Left kidney (tissue), 2 donors: ENCODE results near the gene RASSF1. TPM values are rescaled to one million over a fixed set of nuclear protein-coding genes. Genes with fewer than 3 reads are reported as not detected.

Source experiments
- DNase-seq: peaks from one replicate; pipeline ENCODE4 v3.0.0-alpha.2; 2013
- polyA plus RNA-seq: library from polyadenylated mRNA; unstranded; fragments of 120-200 nt; gene quantifications from one replicate; pipeline ENCODE4 v1.2.1, GENCODE V29; 2013; ENCODE audit not compliant: insufficient read length

Gene RASSF1
- polyA plus RNA-seq, 1 donor: 19.6 TPM

DNA sequence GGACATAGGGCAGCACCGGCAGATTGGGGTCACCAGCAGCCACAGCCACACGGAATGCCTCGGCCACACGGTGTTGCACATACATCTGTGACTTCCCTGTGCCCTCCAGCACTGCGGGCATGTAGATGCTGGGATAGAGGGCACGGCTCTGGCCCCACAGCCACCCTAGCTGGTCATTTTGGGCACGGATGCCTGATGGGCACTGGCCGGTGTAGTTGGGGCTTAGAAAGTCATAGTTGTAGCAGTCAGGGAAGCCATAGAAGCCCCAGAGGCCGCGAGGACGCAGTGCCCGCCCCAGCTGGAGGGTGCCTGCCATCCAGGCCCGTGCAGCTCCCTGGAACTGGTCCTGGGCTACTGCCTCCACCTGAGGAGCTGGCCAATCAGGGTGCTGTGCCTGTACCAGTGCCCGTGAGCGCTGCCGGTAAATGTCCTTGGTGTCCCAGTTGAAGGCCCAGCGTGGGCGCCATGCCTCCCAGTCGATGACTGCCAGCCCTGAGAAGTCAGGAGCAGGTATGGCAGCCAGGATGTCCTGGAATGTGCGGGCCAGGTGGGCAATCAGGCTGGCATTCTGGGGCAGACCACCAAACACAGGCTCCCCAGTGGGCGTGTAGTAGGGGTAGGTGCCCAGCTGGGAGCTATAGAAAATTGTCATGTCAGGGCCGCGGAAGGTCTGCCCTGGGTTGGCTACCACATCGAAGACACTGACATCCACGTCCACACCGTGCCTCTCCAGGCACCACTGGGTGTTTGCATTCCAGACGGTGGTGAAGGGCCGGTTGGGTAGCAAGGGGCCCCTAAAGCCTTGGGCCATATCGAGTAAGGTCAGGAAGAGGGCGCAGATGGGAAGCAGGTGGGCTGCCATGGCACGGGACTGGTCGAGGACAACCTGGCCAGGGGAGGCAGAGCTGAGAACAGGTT is 38.3 kb downstream of the RASSF1 start:
- no peak for DNase-seq

DNA sequence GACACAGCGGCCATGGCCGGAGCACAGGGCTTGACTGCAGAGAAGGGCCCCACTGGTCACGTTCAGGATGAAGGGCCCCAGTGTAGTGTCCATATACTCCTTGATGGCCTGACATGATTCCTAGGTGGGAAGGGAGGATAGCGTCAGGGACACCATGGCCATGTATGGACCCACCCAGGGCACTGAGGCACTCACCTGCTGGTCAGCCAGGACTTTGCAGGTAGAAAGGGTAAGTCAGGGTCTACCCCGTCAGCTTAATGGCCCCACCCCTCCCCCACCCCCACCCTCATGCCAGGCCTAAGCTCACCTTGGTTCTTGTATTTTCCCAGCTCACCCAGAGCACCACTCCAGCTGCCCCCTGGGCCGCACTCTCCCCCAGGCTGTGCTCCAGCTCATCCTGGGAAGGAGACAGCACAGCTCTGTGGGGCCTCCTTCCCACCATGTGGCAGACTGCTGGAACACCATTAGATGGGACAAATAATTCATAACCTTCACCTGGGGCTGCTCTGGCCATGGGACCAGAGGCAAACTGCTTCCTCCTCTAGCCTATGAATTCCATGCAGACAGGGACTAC is 39.9 kb downstream of the RASSF1 start:
- DNase-seq: no peak

DNA sequence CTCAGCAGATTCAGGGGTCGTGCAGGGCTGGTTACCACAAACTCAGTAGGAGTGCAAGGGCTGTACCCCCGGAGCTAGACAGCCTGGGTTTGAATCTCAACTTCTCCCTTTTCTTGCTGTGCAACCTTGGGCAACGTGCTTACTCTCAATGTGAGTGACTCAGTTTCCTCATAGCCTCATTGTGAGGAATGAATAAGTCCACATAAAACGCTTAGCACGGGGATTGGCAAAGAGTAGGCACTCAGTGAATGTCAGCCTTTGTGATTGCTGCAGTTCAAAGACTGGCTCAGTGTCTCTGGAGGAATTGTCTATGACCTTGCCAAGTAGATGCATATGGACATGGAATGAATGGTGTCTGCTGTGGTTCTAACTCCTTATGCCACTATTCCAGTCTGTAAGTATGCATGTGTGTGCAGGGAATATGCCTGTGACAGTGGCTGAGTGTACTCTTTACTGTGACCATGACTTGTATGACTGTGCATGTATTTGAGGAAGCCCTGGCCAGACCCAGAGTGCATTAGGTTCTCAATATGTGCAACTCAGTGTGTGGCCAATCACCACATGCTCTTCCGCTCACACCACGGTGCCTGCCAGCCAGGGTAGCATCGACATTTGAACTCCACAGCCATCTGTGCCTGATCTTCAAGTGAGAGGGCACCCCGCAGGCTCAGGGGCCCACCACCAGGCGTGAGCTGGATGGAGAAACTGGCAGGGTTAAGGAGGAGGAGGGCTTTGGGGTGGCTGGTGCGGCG is 40.5 kb downstream of the RASSF1 start:
- DNase-seq: no peak

DNA sequence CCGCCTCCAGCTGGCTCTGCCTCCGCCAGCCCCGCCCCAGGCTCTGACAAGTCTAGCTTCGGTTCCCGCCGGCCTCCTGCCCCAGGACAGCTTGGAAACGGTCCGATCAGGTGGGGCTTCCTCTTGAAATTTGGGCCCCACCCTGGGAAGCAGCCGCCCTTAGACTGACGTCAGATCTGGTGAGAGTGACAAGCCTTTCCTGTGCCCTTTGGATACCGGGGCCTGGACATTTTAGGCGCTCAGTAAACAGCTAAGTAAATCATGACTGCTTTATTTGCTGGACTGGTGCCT is 41.1 kb downstream of the RASSF1 start:
- no peak for DNase-seq

DNA sequence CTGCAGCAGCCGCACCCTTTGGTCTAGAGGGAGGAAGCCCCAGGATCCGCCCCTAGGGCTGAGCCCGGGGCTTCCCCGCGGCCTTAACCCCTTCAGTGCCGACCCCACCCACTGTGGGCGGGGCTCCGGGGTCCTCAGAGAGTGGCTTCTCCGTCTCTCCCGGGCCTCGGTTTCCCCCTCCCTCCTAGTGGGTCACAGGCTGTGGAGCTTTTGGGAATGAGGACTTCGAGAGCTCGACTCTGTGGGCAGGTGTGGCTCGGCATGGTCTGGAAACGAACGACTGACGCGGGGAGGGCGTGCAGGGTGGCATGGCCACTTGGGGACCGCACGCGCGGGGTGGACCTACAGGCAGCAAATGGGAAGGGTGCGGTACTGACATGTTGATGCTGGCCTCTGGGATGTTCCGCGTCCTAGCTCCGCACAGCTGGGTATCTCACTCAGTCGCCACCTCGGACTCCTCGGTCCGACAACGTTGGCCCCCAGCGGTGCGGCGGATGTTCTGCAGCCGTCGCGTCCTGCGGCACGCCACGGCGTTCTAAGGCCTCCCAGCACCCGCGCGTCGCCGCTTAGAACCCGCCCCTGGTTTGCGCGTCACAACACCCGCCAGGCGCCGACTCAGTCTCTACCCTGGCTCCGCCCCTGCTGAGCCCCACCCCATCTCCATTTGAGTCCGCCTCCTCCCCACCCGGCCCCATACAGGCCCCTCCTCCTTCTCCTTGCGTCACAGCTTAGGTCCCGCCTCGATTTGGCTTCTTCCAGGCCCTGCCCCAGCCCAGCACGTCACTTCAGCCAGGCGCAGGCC is 41.6 kb downstream of the RASSF1 start, which contains the start of the genes HYAL3 and NAA80:
HYAL3 (minus strand) TSS at position 570 of the 802 bp plus-strand sequence. CDS start 3,803 bp downstream, outside the sequence.
NAA80 (minus strand) TSS at position 570 of the 802 bp plus-strand sequence. CDS start 1,942 bp downstream, outside the sequence.
- DNase-seq: peak; percentile 99

DNA sequence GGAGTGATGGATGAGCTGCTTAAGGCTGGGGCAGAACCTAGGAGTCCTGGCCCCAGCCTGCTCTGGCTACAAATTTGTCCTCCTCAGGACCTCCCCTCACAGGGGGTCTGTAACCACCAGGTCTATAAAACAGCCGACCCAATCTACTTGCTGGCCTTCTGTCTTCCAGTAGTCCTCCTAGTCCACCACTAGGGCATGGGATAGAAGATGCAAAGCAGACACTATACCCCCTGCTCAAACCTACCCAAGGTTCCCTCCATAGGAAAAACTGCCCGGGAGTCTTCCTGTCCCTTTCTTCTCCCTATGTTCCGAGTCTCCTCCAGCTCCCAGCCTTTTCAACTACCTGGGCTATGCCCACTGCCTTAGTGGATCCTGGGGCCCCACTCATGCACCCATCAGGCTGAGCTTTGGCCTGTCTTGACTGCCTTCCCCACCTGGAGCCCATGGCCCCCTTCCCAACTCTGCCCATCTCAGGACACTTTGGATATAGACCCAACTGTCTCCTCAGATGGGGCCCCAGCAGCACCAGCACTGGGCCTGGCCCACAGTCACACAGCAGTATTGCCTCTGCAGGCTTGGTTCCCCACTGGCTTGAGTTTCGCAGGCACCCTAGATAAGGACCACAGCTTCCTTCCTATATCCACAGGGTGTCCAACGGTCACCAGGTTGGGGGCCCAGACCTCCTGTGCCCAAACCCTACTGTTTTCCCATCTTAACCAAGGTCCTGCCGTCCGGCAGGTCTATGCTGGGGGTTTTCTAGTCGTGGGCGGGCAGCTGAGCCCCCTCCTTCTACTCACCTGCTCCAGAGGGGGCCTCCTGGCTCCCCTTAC is 42.5 kb downstream of the RASSF1 start:
- no peak for DNase-seq

DNA sequence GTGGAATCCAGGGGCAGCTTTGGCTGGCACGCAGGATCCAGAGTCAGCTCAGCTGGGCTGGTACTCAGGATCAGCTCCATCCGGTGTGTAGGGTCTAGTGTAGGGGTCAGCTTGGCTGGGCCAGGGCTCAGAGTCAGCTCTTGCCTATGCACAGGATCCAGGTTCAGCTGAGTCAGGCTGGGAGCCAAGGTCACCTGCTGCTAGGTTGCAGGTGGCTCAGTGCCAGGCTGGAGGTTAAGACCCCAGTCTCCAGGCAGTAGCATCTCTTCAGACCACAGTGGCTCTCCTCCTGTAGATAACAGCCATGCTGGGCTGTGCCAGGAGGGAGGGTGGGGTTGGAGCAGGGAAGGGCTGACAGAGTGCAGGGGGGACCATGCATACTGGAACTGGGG is 43.3 kb downstream of the RASSF1 start:
- no peak for DNase-seq

DNA sequence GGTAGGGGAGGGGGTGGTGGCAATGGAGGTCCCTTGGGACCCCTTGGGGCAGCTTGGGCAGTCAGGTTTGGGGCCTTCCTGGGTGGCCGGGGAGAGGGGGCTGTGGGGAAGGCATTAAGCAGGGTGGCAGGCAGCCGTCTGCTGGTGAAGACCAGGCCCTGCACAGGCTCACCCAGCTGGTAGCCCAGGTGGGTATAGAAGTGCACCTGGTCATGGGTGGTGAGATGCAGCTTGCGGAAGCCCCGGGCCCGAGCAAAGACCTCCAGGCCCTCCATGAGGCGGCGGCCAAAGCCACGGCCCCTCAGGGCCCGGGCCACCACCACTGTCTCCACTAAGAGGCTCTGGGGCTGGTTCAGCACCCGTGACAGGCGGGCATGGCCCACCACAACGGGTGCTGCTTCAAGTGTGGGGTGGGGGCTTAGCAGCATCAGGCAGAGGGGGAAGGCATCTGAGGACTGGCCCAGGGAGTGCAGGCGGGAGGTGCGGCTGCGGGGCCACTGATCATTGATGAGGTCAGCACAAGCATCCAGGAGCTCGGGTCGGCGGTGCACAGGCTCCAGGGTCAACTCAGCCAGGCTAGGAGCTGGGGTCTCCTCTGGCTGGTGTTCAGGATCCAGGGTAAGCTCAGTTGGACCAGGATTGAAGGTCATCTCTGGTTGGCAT is 43.8 kb downstream of the RASSF1 start:
- DNase-seq: no peak

DNA sequence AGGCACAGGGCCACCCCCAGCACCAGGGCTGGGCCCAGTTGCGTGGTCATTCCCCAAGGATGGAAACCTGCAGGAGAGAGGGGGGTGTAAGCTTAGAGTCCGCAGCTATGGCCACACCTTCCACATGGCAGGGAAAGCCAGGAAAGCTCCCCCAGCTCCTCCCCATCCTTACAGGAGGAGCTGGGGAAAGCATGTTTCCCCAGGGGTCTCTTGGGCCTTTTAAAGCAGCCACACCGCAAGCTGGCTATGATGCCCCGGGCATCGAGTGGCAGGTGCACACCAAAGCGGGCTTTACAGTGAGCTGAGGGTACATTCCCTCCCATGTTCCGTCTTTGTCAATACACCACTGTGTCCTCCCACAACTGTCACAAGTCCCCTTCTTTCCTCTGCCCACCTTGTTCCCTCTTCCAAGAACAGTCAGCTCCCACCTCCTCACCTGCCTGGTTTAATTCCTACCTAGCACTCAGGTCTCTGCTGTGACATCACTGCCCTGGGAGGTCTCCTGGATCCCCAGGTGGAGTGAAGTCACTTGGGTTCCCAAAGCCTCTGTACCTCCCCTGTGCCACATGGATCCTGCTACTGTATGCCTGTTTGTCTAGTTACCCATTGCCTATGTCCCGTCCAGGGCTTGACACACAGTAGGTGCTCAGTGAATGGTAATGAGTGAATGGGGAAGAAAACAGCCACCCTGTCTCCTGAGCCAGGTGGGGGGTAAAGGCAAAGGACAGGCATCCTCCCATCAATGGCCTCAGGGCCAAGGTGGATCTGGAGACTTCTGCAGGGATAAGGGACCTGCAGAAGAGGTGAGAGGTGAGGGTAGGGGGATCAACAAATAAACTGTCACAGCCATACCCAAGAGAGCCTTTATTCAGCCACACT is 44.8 kb downstream of the RASSF1 start:
- DNase-seq: no peak

DNA sequence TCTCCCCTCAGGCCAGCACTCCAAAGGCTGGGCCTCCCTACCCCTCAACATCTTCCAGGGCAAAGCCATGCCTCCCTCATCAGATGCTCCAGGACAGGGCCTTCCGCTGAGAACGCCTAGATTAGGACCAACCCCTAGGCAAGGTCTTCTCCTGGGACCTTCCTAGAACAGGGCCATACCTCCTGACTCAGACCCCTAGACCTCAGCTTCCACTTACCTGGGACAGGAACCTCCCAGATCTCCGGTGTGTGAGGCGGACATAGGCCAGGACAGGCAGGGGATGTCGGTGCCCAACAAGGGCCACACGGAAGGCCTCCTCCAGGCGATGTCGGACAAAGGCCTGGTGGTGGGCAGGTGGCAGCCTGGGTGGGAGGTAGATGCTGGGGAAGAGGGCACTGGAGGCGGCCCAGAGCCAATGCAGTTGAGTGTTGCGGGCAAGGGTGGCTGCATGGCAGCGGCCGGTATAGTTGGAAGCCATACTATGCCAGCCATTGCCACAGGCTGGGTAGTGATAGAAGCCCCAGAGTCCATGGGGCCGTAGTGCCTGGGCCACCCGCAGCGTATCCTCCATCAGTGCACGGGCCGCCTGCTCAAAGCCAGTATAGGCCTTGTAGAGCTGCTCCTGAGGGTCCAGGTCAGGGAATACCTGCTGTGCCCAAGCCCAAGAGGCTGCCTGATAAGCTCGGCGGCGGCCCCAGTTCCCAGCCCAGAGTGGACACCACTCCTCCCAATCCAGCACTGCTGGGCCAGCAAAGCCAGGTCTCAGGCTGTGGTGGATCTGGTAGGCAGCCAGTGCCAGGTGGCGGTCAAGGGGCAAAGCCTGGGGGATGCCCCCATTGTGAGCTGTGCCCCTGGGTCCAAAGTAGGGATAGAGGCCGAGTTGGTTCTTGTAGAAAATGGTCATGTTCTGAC is 45.9 kb downstream of the RASSF1 start:
- no peak for DNase-seq

DNA sequence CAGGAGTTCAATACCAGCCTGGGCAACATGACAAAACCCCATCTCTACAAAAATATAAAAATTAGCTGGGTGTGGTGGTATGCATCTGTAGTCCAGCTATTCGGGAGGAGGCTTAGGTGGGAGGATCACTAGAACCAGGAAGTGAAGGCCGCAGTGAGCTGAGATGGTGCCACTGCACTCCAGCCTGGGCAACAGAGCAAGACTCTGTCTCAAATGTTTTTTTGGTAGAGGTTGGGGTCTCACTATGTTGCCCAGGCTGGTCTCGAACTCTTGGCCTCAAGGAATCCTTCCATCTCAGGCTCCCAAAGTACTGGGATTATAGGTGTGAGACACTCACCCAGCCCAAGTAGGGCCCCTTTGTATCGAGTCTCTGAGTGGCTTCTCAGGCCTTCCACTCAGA is 46.5 kb downstream of the RASSF1 start:
- DNase-seq: no peak

DNA sequence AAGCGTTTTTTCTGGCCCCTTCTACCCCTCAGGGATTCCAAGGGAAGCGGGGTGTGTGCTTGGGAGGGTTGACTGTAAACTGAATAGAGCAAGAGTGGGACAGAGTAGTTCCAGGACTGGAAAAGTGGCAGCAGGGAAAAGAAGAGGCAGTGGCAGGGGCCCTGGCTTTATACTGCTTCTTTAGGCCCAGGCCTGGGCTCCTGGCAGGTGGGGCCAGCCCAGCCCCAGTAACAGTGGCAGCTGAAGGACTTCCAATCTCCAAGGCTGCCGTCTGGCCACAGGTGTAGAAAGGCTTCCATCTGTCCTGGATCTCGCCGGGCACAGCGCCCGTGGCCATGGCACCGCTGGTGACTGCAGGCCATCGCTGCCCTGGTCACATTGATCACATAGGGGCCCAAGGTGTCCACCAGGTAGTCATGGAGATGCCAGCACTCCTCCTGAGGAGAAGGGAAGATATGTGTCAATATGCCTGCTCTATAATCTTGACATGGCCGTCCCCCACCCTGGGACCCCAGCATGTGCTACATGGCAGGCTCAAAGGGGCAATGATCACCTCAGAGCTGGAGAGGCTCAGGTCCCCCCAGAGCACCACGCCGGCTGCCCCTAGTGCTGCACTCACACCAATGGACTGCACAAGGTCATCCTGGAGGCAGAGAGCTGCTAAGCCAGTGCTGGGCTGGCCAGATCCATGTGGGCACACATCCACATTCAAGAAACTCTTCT is 47.4 kb downstream of the RASSF1 start:
- DNase-seq: no peak

DNA sequence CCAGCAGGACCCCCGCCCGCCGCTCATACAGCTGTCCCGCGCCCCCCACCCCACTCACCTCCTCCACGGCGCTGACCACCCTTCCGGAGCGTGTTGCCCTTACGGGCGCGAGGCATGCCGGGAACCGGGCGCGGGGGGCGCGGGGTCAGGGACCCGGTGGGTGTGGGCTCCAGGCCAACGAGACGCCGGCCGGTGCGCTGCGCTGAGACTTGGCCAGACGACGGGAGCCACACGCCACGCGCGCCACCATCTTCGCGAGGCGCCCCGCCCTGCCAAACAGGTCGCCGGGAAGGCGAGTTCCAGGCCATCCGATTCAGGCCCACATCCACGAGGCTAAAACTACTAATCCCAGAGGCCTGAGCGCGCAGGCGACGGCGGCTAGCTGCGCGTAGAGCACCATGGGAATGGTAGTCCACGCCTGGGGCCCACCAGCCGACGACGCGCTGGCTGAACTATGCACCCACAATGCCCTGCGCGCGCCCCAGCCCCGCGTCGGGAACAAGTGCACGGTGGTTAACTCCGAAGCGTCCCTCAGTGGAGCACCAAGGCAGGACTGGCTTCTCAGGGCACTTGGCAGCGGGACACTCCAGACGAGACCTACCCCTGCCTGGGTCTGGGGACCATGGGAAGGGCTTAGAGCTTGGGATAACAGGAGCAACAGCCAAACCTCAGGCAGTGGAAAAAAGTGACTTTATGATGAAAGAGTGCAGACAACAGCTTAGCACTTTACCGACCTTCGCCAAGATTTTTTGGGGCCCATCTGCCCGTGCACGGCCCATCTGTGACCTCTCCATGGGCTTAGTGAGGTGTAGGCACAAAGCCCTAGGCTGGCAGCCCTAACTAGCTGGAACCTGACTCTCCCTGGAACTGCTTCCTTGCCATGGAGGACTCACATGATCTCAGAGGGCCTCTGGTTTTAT is 48.2 kb downstream of the RASSF1 start, which contains the start of gene IFRD2:
IFRD2 (minus strand) TSS at position 271 of the 920 bp plus-strand sequence; CDS start at position 116, 155 bp downstream.
- DNase-seq: peak; percentile 96

DNA sequence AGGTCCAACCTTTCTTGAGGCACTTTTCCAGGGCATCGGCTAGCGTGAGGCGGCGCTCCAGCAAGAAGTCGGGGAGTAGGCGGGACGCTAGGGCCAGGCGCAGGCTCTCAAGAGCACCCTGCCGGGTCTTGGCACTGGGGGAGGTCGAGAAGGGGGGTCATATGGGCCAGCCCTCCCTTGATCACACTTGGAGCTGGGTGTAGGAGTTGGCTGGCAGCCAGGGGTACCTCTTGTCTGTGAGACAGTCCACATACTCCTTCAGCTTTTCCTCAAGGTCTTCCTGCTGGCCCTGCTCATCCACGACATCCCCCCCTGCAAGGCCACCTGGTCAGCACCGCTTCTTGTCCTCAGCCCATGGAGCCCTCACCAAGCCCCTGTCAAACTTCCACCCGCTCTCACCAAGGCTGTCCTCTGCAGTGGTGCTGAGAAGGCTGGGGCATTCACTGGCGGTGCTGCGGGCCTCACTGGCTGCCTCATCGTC is 50.4 kb downstream of the RASSF1 start:
- no peak for DNase-seq

DNA sequence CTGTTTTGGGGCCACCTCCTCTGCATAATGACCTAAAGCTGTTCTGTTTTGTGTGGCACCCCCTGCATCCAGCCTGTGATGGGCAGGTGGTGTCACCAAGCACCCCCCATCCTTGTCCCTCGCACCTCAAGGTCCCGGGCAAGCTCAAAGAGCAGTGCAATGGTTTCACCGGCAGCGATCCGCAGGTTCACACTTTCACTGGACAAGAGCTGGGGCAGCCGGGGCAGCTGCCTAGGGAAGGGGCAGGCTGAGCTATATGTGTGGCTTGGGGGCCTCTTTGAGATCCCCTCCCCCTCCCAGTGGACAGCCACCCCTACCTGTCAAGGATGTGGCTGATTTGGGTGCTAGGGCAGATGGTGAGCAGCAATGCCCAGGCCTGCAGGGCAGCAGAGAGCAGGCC is 51.5 kb downstream of the RASSF1 start:
- no peak for DNase-seq

DNA sequence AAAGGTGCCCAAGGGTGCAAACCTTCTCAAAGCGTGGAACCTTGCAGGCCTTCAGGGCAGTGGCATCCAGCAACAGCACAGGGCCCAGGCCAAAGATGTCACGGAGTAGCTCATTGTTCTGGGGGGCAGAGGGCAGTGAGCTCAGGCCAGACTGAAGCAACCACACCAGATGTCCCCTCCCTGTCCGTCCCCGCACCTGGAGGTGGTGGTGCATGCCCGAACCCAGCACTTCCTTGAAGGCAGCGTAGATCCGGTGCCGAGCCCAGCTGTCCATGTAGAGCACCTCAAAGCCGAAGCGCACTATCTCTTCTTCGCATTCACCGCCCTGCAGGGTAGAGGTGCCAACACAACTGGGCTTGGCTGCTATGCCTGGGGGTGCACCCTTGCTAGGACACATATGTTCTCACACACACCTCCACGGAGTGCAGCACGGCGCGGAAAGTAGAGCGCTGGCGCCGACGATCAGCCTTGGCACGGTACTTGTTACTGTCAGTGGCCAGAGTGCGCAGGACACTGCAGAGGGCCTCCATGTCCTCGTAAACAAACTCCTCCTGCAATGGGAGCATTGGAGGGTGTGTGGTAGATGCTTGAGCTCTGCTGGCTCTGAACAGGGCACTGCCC is 52.1 kb downstream of the RASSF1 start:
- no peak for DNase-seq
